Endothelial cell of umbilical vein (primary cell): Measurements from ENCODE around the gene SRCIN1. TPM values are rescaled to one million over a fixed set of nuclear protein-coding genes. Genes with fewer than 3 reads are reported as not detected.

Experiments
- BruUV-seq: library from RNA; stranded (reverse); fragments of 400-500 nt; replicated peaks from 2 replicates; lab custom pipeline; 2021; lab: Mats Ljungman, UMichigan
- CTCF ChIA-PET: fragments of 300-600, 350-600 bp; sonication (Branson Sonifier 250); formaldehyde crosslinking; loops from one replicate; lab custom pipeline; 2021; ENCODE audit warnings: antibody characterized with exemption, inconsistent platforms; lab: Charles Lee
- POLR2A ChIA-PET: fragments of 300-600, 350-600 bp; sonication (Branson Sonifier 250); formaldehyde crosslinking; loops from one replicate; lab custom pipeline; 2021; ENCODE audit warnings: antibody characterized with exemption, inconsistent platforms; lab: Charles Lee
- DNase-seq: peaks from one replicate; pipeline ENCODE4 v3.0.0-alpha.2; 2011; ENCODE audit warnings: low read depth, low spot score
- FAIRE-seq: peaks from 2 replicates; lab custom pipeline; 2011; peaks lifted over from hg19 to GRCh38; lab: Jason Lieb, UNC
- H2AFZ ChIP-seq: 2 replicates; pipeline ENCODE4 v1.6.0; 2012; ENCODE audit warnings: low read depth, low read length, control low read depth, inconsistent platforms
- H3K27ac ChIP-seq: 2 replicates; pipeline ENCODE4 v1.5.1; 2011; ENCODE audit warnings: low read depth, mild to moderate bottlenecking, control low read depth, low read length, moderate library complexity; ENCODE audit not compliant: insufficient read depth
- H3K27me3 ChIP-seq, 2 experiments: 2 replicates each; pipeline versions ENCODE4 v1.6.0 to v1.6.1; 2011; ENCODE audit warnings: low read length in 2 of 2, mixed read lengths in 1 of 2; ENCODE audit not compliant: control insufficient read depth in 2 of 2, insufficient read depth in 2 of 2
- H3K36me3 ChIP-seq, 2 experiments: 2 replicates in 1 of 2; 3 replicates in 1 of 2; pipeline ENCODE4 v1.5.1; 2011; ENCODE audit warnings: low read length in 2 of 2, mild to moderate bottlenecking in 1 of 2, moderate library complexity in 1 of 2; ENCODE audit not compliant: control insufficient read depth in 2 of 2, insufficient read depth in 2 of 2; ENCODE audit errors: extremely low read depth in 1 of 2
- H3K4me1 ChIP-seq: 3 replicates; pipeline ENCODE4 v1.5.1; 2011; ENCODE audit warnings: mild to moderate bottlenecking, low read length; ENCODE audit not compliant: control insufficient read depth, insufficient read depth; ENCODE audit errors: extremely low read depth
- H3K4me2 ChIP-seq: 2 replicates; pipeline ENCODE4 v1.6.1; 2011; ENCODE audit warnings: low read length, control low read depth, mixed read lengths; ENCODE audit not compliant: insufficient read depth
- H3K4me3 ChIP-seq, 3 experiments: fragments of 200-600 bp in 1 of 3; sonication (generic), shearing (Covaris generic) in 1 of 3; replicated peaks in 1 of 3; 2 replicates each; pipeline ENCODE4 v1.5.1; 2011 to 2016; ENCODE audit warnings: control low read depth in 3 of 3, low read length in 3 of 3, mild to moderate bottlenecking in 2 of 3, inconsistent platforms in 1 of 3, low read depth in 1 of 3, moderate library complexity in 1 of 3; ENCODE audit not compliant: insufficient read depth in 1 of 3
- H3K79me2 ChIP-seq: 2 replicates; pipeline ENCODE4 v1.6.0; 2012; ENCODE audit warnings: low read length, inconsistent platforms; ENCODE audit not compliant: control insufficient read depth, insufficient read depth
- H3K9ac ChIP-seq: replicated peaks from 2 replicates; pipeline ENCODE3; 2011; ENCODE audit warnings: low read length, control low read depth; ENCODE audit not compliant: insufficient read depth; ENCODE audit errors: extremely low read depth
- H3K9me1 ChIP-seq: replicated peaks from 3 replicates; pipeline ENCODE4 v1.6.0; 2011; ENCODE audit warnings: mild to moderate bottlenecking, low read length; ENCODE audit not compliant: control insufficient read depth, insufficient read depth; ENCODE audit errors: extremely low read depth
- H3K9me3 ChIP-seq: replicated peaks from 2 replicates; pipeline ENCODE4 v1.5.1; 2012; ENCODE audit warnings: low read length, inconsistent platforms; ENCODE audit not compliant: control insufficient read depth, insufficient read depth
- H4K20me1 ChIP-seq: replicated peaks from 2 replicates; pipeline ENCODE3; 2011; ENCODE audit warnings: mild to moderate bottlenecking, low read length; ENCODE audit not compliant: control insufficient read depth, insufficient read depth; ENCODE audit errors: extremely low read depth
- EZH2 ChIP-seq: IDR thresholded peaks from 2 replicates; pipeline ENCODE4 v1.6.1; 2012; ENCODE audit warnings: borderline replicate concordance, low read depth, mild to moderate bottlenecking, moderate library complexity, low read length, inconsistent platforms; ENCODE audit not compliant: severe bottlenecking
- FOS ChIP-seq: IDR thresholded peaks from 2 replicates; pipeline ENCODE4 v1.6.1; 2011; ENCODE audit warnings: mild to moderate bottlenecking, low read length, moderate library complexity, borderline replicate concordance; ENCODE audit not compliant: insufficient read depth
- GATA2 ChIP-seq: IDR thresholded peaks from 2 replicates; pipeline ENCODE4 v1.7.0; 2011; ENCODE audit warnings: low read depth, mild to moderate bottlenecking, moderate library complexity, mixed read lengths, low read length; ENCODE audit not compliant: insufficient read length, insufficient read depth
- POLR2AphosphoS5 ChIP-seq: IDR thresholded peaks from 2 replicates; pipeline ENCODE4 v1.6.1; 2012; ENCODE audit warnings: low read depth, mild to moderate bottlenecking, control low read depth, low read length, moderate library complexity; ENCODE audit not compliant: insufficient read depth
- dilution Hi-C: fragments of 300-500 bp; cut with MboI; formaldehyde crosslinking; loops from one replicate; pipeline ENCODE4 v1.15.0; 2019; ENCODE audit warnings: low sequenced_read_pairs; ENCODE audit not compliant: extremely low pct_ligation_motif_present
- intact Hi-C: fragments of 100-400 bp; cut with micrococcal nuclease; formaldehyde crosslinking; loops from one replicate; pipeline ENCODE4 v1.10.0; 2022
- polyA plus RNA-seq, 4 experiments: library from polyadenylated mRNA; depleted of rRNA in 3 of 4; stranded (reverse) in 3 of 4; unstranded in 1 of 4; fragments of >200 nt; gene quantifications; 2 replicates each; pipeline versions ENCODE4 v1.2.1 to v1.2.3, GENCODE V29; 2011 to 2012; ENCODE audit warnings: missing spikeins in 1 of 4
- total RNA-seq: library from RNA; stranded (reverse); gene quantifications from 2 replicates; pipeline ENCODE4 v1.2.3, GENCODE V29; 2021
- TF ChIP-seq, protein P1 (sequence below), 2 donors: IDR thresholded peaks; 1 replicate in 1 of 2; 2 replicates in 1 of 2; pipeline ENCODE4 v1.5.1; 2011; ENCODE audit warnings: low read length in 2 of 2, mild to moderate bottlenecking in 2 of 2, moderate library complexity in 2 of 2, control low read depth in 1 of 2, inconsistent platforms in 1 of 2, low read depth in 1 of 2; ENCODE audit not compliant: insufficient read depth in 1 of 2; ENCODE audit errors: extremely low read depth in 1 of 2

Gene SRCIN1
- total and polyA plus RNA-seq, 2 donors (not counting 3 experiments of a cell fraction or from before 2014, with no cell fraction given): 0.15 to 0.35 TPM

DNA sequence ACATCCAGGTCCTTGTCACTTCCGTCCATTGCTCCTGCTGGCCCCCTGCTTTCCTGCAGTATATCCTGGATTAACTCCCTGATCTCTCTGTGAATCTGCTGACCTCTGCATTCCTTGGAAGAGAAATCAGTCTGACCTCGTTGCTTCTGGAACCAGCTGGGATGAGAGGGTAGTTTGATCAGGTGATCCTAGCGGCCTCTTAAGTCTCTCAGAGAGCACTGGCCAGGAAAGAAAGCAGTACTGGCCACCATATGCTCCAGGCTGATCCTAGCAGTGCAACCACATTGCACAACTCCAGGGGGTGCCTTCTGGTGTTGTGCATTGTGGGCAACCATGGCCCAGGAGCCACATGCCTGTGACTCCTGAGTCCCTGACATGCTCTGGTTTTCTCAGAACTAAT is 98.3 kb downstream of the SRCIN1 start:
- peaks cover 6 to 28% of the 10 kb centered on the region in 2 experiments for H3K36me3 ChIP-seq
- no peak overlapping the region for H3K27ac ChIP-seq
- H3K79me2 ChIP-seq: no peaks in the 10 kb centered on the region
- CTCF ChIA-PET: interaction anchor here (0.9 to 5.9 kb wide), 5 partner anchors 30 to 161 kb away, joined by 3 to 61 read pairs (median 33); no protein-coding TSS in a partner anchor
- no peaks in the 10 kb centered on the region for H3K9me3 ChIP-seq
- no peak for FAIRE-seq
- H3K9me1 ChIP-seq: no peaks in the 10 kb centered on the region
- TF ChIP-seq, protein P1, sequence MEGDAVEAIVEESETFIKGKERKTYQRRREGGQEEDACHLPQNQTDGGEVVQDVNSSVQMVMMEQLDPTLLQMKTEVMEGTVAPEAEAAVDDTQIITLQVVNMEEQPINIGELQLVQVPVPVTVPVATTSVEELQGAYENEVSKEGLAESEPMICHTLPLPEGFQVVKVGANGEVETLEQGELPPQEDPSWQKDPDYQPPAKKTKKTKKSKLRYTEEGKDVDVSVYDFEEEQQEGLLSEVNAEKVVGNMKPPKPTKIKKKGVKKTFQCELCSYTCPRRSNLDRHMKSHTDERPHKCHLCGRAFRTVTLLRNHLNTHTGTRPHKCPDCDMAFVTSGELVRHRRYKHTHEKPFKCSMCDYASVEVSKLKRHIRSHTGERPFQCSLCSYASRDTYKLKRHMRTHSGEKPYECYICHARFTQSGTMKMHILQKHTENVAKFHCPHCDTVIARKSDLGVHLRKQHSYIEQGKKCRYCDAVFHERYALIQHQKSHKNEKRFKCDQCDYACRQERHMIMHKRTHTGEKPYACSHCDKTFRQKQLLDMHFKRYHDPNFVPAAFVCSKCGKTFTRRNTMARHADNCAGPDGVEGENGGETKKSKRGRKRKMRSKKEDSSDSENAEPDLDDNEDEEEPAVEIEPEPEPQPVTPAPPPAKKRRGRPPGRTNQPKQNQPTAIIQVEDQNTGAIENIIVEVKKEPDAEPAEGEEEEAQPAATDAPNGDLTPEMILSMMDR (IDR thresholded peaks at IDR 0.05; ENCODE audit: extremely low read depth in 1 of 2, insufficient read depth in 1 of 2, low read depth in 1 of 2, low read length in 2 of 2): peak in 1 of 2 donors; percentile 5
- TF ChIP-seq EZH2 (no peak), FOS (no peak)
- H3K27me3 ChIP-seq: no peaks in the 10 kb centered on the region
- DNase-seq: no peak
- H2AFZ ChIP-seq: no peak overlapping the region
- no peaks in the 10 kb centered on the region for H4K20me1 ChIP-seq
- BruUV-seq: no TSS peak
- dilution Hi-C loops (no loop called here), intact Hi-C loops (no loop called here)
- no peak overlapping the region for H3K9ac ChIP-seq
- no peak overlapping the region for H3K4me2 ChIP-seq
- POLR2A ChIA-PET: no interaction called here
- H3K4me3 ChIP-seq: no peak overlapping the region
- peaks cover 13% of the 10 kb centered on the region for H3K4me1 ChIP-seq

DNA sequence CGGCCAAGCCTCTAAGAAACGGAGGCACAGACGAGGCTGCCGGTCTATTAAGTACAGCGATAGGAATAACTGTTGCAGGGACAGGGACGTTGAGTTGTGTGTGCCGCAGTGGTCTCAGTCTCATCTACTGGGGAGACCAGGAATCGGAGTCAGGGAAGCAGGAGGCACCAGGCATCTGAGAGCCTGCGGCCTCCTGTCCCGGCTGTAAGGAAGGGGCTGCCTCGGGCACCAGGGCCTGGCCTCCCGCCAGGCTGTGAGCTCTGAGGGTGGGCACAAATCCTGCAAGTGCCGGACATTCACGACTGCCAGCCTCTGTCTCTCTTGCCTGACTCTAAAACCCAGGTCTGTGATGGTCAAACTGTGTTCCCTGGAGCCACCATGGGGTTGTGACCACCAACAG is 101.5 kb downstream of the SRCIN1 start:
- Histone ChIP-seq H3K9me1 (no peaks in the 10 kb centered on the region), H3K9me3 (no peaks in the 10 kb centered on the region), H2AFZ (no peak overlapping the region), H4K20me1 (no peaks in the 10 kb centered on the region), H3K27ac (no peak overlapping the region), H3K27me3 (no peaks in the 10 kb centered on the region), H3K36me3 (peaks cover 8 to 28% of the 10 kb centered on the region in 2 experiments), H3K4me2 (no peak overlapping the region), H3K4me3 (no peak overlapping the region), H3K79me2 (no peaks in the 10 kb centered on the region), H3K4me1 (peaks cover 3% of the 10 kb centered on the region), H3K9ac (no peak overlapping the region)
- dilution Hi-C loops (no loop called here), intact Hi-C loops (no loop called here)
- no TSS peak for BruUV-seq
- POLR2A ChIA-PET: no interaction called here
- FAIRE-seq: no peak
- TF ChIP-seq POLR2AphosphoS5: no peak
- no peak for TF ChIP-seq GATA2
- TF ChIP-seq, protein P1 (IDR thresholded peaks at IDR 0.05; ENCODE audit: extremely low read depth in 1 of 2, insufficient read depth in 1 of 2, low read depth in 1 of 2, low read length in 2 of 2): no peak
- no peak for TF ChIP-seq EZH2
- CTCF ChIA-PET: no interaction called here
- DNase-seq: no peak
